Activated naive CD4-positive, alpha-beta T cell treated with anti-CD3 and anti-CD28 coated beads, Interleukin-2, amount 10 ng/mL, durations not matched to agents 7 days and 5 days (primary cell): ENCODE data around the gene EPG5.
"Not testable (repeated sequence)": the region's sequence is repeated elsewhere in the genome, so short reads cannot be mapped to it uniquely, and the experiment has no call there.

Experiments
- CTCF ChIA-PET: fragments of 350-600 bp; sonication (Branson Sonifier 250); formaldehyde crosslinking; loops from one replicate; lab custom pipeline; 2021; ENCODE audit warnings: antibody characterized with exemption; lab: Charles Lee
- DNase-seq: peaks from one replicate; pipeline ENCODE4 v3.0.0-alpha.2; 2020
- H3K27ac Mint-ChIP-seq: one replicate; pipeline ENCODE4 v1.8.0; 2021; ENCODE audit warnings: mild to moderate bottlenecking, moderate library complexity, mixed read lengths
- H3K27me3 Mint-ChIP-seq: one replicate; pipeline ENCODE4 v1.8.0; 2021; ENCODE audit warnings: mild to moderate bottlenecking, mixed read lengths
- H3K36me3 Mint-ChIP-seq: one replicate; pipeline ENCODE4 v1.8.0; 2021; ENCODE audit warnings: mixed read lengths
- H3K4me1 Mint-ChIP-seq: one replicate; pipeline ENCODE4 v1.8.0; 2021; ENCODE audit warnings: mixed read lengths
- H3K4me3 Mint-ChIP-seq: one replicate; pipeline ENCODE4 v1.8.0; 2021; ENCODE audit warnings: mild to moderate bottlenecking, moderate library complexity, mixed read lengths
- H3K9me3 Mint-ChIP-seq: one replicate; pipeline ENCODE4 v1.8.0; 2021; ENCODE audit warnings: mixed read lengths

The EPG5 gene

GRCh38 chr18:45860492-45860891 lies 106.6 kb downstream of the EPG5 start:
- no peak overlapping the region for H3K4me3 Mint-ChIP-seq
- H3K27ac Mint-ChIP-seq = no peak overlapping the region
- no peaks in the 10 kb centered on the region for H3K27me3 Mint-ChIP-seq
- CTCF ChIA-PET = interaction anchor here (0.8 kb wide), 1 partner anchor 19 kb away, joined by 4 read pairs; no protein-coding TSS in a partner anchor
- DNase-seq = no peak
- no peaks in the 10 kb centered on the region for H3K4me1 Mint-ChIP-seq
- no peaks in the 10 kb centered on the region for H3K9me3 Mint-ChIP-seq
- H3K36me3 Mint-ChIP-seq = peaks cover 64% of the 10 kb centered on the region

DNA sequence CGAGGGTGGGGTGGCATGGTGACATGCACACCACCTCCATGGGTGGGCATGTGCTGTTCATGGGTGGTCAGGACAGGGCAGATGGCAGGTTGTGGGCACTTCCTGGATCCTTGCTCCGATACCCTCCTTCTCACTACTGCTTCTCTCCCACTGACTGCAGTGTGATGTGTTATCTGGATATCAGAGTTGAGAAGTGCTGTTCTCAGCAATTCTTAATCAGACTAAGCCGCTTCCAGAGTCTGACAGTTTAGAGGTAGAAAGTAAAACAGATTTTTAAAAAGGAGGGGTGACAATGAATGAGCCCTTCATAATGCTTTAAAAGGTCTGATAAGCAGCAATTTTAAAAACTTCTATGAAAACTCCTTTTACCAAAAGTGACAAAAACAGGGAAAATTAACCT lies 107.8 kb downstream of the EPG5 start:
- Mint-ChIP-seq H3K27ac (no peak overlapping the region), H3K9me3 (no peaks in the 10 kb centered on the region), H3K36me3 (peaks cover 59% of the 10 kb centered on the region), H3K4me1 (no peaks in the 10 kb centered on the region), H3K27me3 (no peaks in the 10 kb centered on the region), H3K4me3 (no peak overlapping the region)
- DNase-seq = no peak
- CTCF ChIA-PET = interaction anchor here (0.7 kb wide), 1 partner anchor 194 kb away, joined by 3 read pairs; no protein-coding TSS in a partner anchor

- CTCF ChIA-PET = interaction anchor here (1.8 kb wide), 1 partner anchor 24 kb away, joined by 9 read pairs; no protein-coding TSS in a partner anchor
- no peak overlapping the region for H3K27ac Mint-ChIP-seq
- peaks cover 48% of the 10 kb centered on the region for H3K36me3 Mint-ChIP-seq
- H3K27me3 Mint-ChIP-seq = no peaks in the 10 kb centered on the region
- no peaks in the 10 kb centered on the region for H3K9me3 Mint-ChIP-seq
- no peak for DNase-seq
- H3K4me1 Mint-ChIP-seq = no peaks in the 10 kb centered on the region
- no peak overlapping the region for H3K4me3 Mint-ChIP-seq
These were observed 110.6 kb downstream of the EPG5 start for GRCh38 chr18:45856531-45856930.

DNA sequence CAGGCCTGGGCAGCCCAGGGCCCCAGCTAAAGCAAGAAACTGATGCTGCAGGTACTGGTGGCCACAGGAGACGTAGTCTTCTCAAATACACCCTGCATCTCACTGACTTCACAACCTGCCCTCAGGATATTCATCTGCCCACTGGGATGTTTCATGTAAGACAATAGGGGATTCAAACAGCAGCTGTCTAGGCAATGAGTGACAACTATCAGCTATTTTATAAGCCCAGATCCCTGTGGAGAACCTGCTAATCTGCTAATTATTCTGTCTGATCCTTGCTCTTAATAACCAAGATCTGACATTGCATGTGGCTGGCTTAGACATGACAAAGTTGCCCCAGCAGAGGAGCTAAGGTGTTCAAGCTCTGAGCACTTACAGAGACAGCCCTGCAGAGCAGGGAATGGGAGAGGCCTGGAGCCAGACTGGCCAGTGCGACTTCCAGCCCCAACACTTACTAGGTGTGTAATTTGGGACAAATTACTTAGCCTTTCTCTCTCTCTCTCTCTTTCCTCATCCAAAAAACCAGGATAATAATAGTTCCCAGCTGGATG lies 113.0 kb downstream of the EPG5 start:
- Mint-ChIP-seq H3K4me3 (no peak overlapping the region), H3K27me3 (no peaks in the 10 kb centered on the region), H3K36me3 (peaks cover 33% of the 10 kb centered on the region), H3K9me3 (no peaks in the 10 kb centered on the region), H3K4me1 (no peaks in the 10 kb centered on the region), H3K27ac (no peak overlapping the region)
- CTCF ChIA-PET = interaction anchor here (0.9 to 1.6 kb wide), 4 partner anchors 20 to 131 kb away, joined by 3 to 5 read pairs (median 4); no protein-coding TSS in a partner anchor
- no peak for DNase-seq

- CTCF ChIA-PET = no interaction called here
- DNase-seq = no peak
- Mint-ChIP-seq H3K27ac (no peak overlapping the region), H3K4me3 (no peak overlapping the region), H3K36me3 (peaks cover 27% of the 10 kb centered on the region), H3K27me3 (no peaks in the 10 kb centered on the region), H3K4me1 (no peaks in the 10 kb centered on the region), H3K9me3 (no peaks in the 10 kb centered on the region)
These were observed 114.5 kb downstream of the EPG5 start for GRCh38 chr18:45852631-45853030.

GRCh38 chr18:45851161-45851925 lies 115.8 kb downstream of the EPG5 start:
- no peak overlapping the region for H3K27ac Mint-ChIP-seq
- H3K4me1 Mint-ChIP-seq = no peaks in the 10 kb centered on the region
- no peaks in the 10 kb centered on the region for H3K9me3 Mint-ChIP-seq
- no peak for DNase-seq
- H3K27me3 Mint-ChIP-seq = no peaks in the 10 kb centered on the region
- peaks cover 23% of the 10 kb centered on the region for H3K36me3 Mint-ChIP-seq
- CTCF ChIA-PET = interaction anchor here (1.2 kb wide), 1 partner anchor 185 kb away, joined by 3 read pairs; no protein-coding TSS in a partner anchor
- no peak overlapping the region for H3K4me3 Mint-ChIP-seq

GRCh38 chr18:45850021-45850420 lies 117.1 kb downstream of the EPG5 start:
- H3K36me3 Mint-ChIP-seq = peaks cover 12% of the 10 kb centered on the region
- no peak overlapping the region for H3K27ac Mint-ChIP-seq
- H3K4me1 Mint-ChIP-seq = no peaks in the 10 kb centered on the region

GRCh38 chr18:45849529-45849928 lies 117.6 kb downstream of the EPG5 start:
- no peaks in the 10 kb centered on the region for H3K4me1 Mint-ChIP-seq
- H3K36me3 Mint-ChIP-seq = peaks cover 10% of the 10 kb centered on the region
- H3K9me3 Mint-ChIP-seq = no peaks in the 10 kb centered on the region
- DNase-seq = no peak
- CTCF ChIA-PET = interaction anchor here (1.7 kb wide), 1 partner anchor 185 kb away, joined by 4 read pairs; no protein-coding TSS in a partner anchor
- H3K27ac Mint-ChIP-seq = no peak overlapping the region
- H3K4me3 Mint-ChIP-seq = no peak overlapping the region
- H3K27me3 Mint-ChIP-seq = no peaks in the 10 kb centered on the region

More at GRCh38 chr18:45850021-45850420, 117.1 kb downstream of the EPG5 start:
- Mint-ChIP-seq H3K9me3 (no peaks in the 10 kb centered on the region), H3K27me3 (no peaks in the 10 kb centered on the region), H3K4me3 (no peak overlapping the region)
- CTCF ChIA-PET = no interaction called here
- no peak for DNase-seq

DNA sequence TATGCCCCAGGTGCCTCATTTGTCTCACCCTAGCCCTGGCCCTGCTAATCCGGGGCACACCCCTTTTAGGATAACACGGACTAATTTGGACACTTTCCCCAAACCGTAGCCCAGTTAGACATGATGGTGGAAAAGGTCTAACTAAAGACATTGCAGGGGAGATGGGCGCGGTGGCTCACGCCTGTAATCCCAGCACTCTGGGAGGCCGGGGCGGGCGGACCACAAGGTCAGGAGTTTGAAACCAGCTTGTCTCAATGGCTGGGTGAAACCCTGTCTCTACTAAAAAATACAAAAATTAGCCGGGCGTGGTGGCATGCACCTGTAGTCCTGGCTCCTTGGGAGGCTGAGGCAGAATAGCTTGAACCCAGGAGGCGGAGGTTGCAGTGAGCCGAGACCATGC lies 118.5 kb downstream of the EPG5 start:
- H3K27me3 Mint-ChIP-seq, H3K9me3 Mint-ChIP-seq, DNase-seq, H3K27ac Mint-ChIP-seq, H3K4me3 Mint-ChIP-seq, H3K36me3 Mint-ChIP-seq, H3K4me1 Mint-ChIP-seq: not testable (repeated sequence)
- CTCF ChIA-PET = interaction anchor here (1.0 to 1.7 kb wide), 3 partner anchors 9 to 184 kb away, joined by 3 to 4 read pairs (median 3); no protein-coding TSS in a partner anchor

- no peak overlapping the region for H3K27ac Mint-ChIP-seq
- no peaks in the 10 kb centered on the region for H3K4me1 Mint-ChIP-seq
- H3K27me3 Mint-ChIP-seq = peaks cover 5% of the 10 kb centered on the region
- no peaks in the 10 kb centered on the region for H3K36me3 Mint-ChIP-seq
- CTCF ChIA-PET = no interaction called here
- DNase-seq = no peak
- H3K4me3 Mint-ChIP-seq = no peak overlapping the region
- H3K9me3 Mint-ChIP-seq = no peaks in the 10 kb centered on the region
These were observed 120.0 kb downstream of the EPG5 start for GRCh38 chr18:45847119-45847518.

GRCh38 chr18:45845410-45845809 lies 121.7 kb downstream of the EPG5 start:
- no peak for DNase-seq
- H3K27me3 Mint-ChIP-seq = peaks cover 19% of the 10 kb centered on the region
- CTCF ChIA-PET = interaction anchor here (1.0 kb wide), 1 partner anchor 10 kb away, joined by 3 read pairs; no protein-coding TSS in a partner anchor
- H3K27ac Mint-ChIP-seq = no peak overlapping the region
- no peaks in the 10 kb centered on the region for H3K36me3 Mint-ChIP-seq
- H3K4me3 Mint-ChIP-seq = no peak overlapping the region
- H3K4me1 Mint-ChIP-seq = no peaks in the 10 kb centered on the region
- H3K9me3 Mint-ChIP-seq = no peaks in the 10 kb centered on the region

DNA sequence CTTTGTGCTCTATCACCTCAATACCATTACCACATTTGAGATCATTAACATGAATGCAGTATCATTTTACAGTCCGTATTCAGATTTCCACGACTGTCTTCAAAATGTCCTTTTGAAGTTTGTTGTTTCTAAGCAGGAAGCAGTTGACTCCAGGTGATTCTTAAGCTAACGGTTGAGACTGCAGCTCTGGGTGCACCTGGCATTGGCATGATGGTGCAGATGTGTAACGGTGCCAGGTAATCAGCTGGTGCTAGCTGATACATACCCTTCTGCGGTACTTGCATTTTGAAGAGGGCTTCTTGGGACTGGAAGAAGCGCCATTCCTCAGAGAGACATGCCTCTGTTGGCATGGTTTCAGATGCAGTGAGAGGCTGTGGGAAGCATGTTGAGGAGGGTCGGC lies 122.2 kb downstream of the EPG5 start:
- Mint-ChIP-seq H3K27ac (no peak overlapping the region), H3K4me3 (no peak overlapping the region), H3K27me3 (peaks cover 24% of the 10 kb centered on the region), H3K4me1 (no peaks in the 10 kb centered on the region), H3K36me3 (no peaks in the 10 kb centered on the region), H3K9me3 (no peaks in the 10 kb centered on the region)
- DNase-seq = no peak
- CTCF ChIA-PET = interaction anchor here (0.8 to 1.0 kb wide), 2 partner anchors 10 to 13 kb away, joined by 3 read pairs; no protein-coding TSS in a partner anchor

- H3K4me1 Mint-ChIP-seq = peaks cover 6% of the 10 kb centered on the region
- CTCF ChIA-PET = no interaction called here
- peaks cover 43% of the 10 kb centered on the region for H3K27me3 Mint-ChIP-seq
- no peaks in the 10 kb centered on the region for H3K36me3 Mint-ChIP-seq
- no peaks in the 10 kb centered on the region for H3K9me3 Mint-ChIP-seq
- DNase-seq = no peak
- H3K4me3 Mint-ChIP-seq = no peak overlapping the region
- no peak overlapping the region for H3K27ac Mint-ChIP-seq
These were observed 124.1 kb downstream of the EPG5 start for GRCh38 chr18:45843019-45843418.

- CTCF ChIA-PET = no interaction called here
- no peak for DNase-seq
- Mint-ChIP-seq H3K4me3 (no peak overlapping the region), H3K36me3 (no peaks in the 10 kb centered on the region), H3K9me3 (no peaks in the 10 kb centered on the region), H3K27ac (no peak overlapping the region), H3K27me3 (peaks cover 52% of the 10 kb centered on the region), H3K4me1 (peaks cover 7% of the 10 kb centered on the region)
These were observed 125.2 kb downstream of the EPG5 start for GRCh38 chr18:45841765-45842442.
